ENCODE results near the gene MRPL51. TPM values are rescaled to one million over a fixed set of nuclear protein-coding genes. Genes with fewer than 3 reads are reported as not detected.

MRPL51 gene
- total and polyA plus RNA-seq, 9 of the 15 experiments (the other 6 are each of a cell fraction or from before 2014, with no cell fraction given) = 127 to 727 (median 208) TPM

DNA sequence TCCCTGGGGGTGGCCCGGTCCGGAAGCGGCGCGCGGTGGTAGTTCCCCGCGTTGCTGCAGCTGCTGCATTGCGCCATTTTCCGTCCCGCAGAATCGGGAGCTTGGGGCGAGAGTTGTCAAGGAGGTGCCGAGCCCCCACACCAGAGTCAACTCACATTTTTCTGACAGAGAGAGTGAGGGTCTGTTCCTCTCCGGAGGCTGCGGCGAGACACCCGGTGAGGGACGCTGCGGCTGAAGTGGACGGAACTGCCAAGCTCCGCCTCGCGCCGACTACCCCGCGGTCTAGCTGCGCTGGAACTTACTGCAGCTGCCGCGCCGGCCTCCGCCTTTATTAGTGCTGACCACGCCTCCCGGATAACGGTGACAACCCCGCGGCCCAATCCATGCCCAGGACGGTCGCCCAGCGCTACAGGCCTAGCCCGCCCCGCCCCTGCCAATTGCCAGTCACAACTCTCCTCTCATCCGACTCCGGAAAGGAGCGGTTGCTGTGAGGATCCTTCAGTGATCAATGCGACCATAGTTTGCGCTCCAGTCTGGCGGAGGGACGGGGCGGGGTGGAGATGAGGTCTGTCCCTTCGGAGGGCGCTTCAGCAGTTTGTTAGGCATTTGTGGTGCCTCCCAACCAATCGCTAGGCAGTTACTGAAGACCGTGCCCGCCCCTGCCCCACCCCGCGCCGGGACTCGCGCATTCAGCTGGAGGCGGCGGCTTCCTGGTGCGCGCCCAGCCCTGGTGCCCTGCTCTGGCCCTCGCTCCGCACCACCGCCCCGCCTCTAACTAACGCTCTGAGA, 22.5 kb downstream of the MRPL51 start, which contains the start of gene VAMP1 (continued):
- TF ChIP-seq ZNF717 (CRISPR knock-in tag; IDR thresholded peaks at IDR 0.05) (no peak), LCOR (CRISPR knock-in tag; IDR thresholded peaks at IDR 0.05) (peak; percentile 48; the same call in 1 of the 2 replicates), TAF1 (IDR thresholded peaks at IDR 0.05; ENCODE audit: control insufficient read depth, extremely low read depth, insufficient read depth, low read length, severe bottlenecking) (peak; percentile 79), GABPB1 (CRISPR knock-in tag; IDR thresholded peaks at IDR 0.05) (peak; percentile 42; the same call in 1 of the 2 replicates), ZFX (CRISPR knock-in tag; IDR thresholded peaks at IDR 0.05) (peak; percentile 67), KDM4B (IDR thresholded peaks at IDR 0.05; ENCODE audit: borderline replicate concordance in 2 of 2, low read depth in 1 of 2) (no peak), KLF1 (tag; IDR thresholded peaks at IDR 0.05) (0 out of 2 replicates have a peak, but pooled peaks have one; percentile 12), CXXC5 (CRISPR knock-in tag; IDR thresholded peaks at IDR 0.05) (peak; percentile 55), POLR2G (IDR thresholded peaks at IDR 0.05; ENCODE audit: low read depth, low read length) (peak; percentile 100), CBX8 (IDR thresholded peaks at IDR 0.05; ENCODE audit: borderline replicate concordance, extremely low read depth, low read depth, low read length, poor library complexity, severe bottlenecking) (no peak), SRSF7 (optimal IDR thresholded peaks at IDR 0.05; ENCODE audit: low read depth, low read length) (no peak), RBM25 (IDR thresholded peaks at IDR 0.05; ENCODE audit: low read depth, low read length, severe bottlenecking) (peak; percentile 73), STAT5A (IDR thresholded peaks at IDR 0.05; ENCODE audit: borderline replicate concordance, low read length) (no peak)
- TF ChIP-seq, protein P1, sequence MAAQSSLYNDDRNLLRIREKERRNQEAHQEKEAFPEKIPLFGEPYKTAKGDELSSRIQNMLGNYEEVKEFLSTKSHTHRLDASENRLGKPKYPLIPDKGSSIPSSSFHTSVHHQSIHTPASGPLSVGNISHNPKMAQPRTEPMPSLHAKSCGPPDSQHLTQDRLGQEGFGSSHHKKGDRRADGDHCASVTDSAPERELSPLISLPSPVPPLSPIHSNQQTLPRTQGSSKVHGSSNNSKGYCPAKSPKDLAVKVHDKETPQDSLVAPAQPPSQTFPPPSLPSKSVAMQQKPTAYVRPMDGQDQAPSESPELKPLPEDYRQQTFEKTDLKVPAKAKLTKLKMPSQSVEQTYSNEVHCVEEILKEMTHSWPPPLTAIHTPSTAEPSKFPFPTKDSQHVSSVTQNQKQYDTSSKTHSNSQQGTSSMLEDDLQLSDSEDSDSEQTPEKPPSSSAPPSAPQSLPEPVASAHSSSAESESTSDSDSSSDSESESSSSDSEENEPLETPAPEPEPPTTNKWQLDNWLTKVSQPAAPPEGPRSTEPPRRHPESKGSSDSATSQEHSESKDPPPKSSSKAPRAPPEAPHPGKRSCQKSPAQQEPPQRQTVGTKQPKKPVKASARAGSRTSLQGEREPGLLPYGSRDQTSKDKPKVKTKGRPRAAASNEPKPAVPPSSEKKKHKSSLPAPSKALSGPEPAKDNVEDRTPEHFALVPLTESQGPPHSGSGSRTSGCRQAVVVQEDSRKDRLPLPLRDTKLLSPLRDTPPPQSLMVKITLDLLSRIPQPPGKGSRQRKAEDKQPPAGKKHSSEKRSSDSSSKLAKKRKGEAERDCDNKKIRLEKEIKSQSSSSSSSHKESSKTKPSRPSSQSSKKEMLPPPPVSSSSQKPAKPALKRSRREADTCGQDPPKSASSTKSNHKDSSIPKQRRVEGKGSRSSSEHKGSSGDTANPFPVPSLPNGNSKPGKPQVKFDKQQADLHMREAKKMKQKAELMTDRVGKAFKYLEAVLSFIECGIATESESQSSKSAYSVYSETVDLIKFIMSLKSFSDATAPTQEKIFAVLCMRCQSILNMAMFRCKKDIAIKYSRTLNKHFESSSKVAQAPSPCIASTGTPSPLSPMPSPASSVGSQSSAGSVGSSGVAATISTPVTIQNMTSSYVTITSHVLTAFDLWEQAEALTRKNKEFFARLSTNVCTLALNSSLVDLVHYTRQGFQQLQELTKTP (IDR thresholded peaks at IDR 0.05; ENCODE audit: low read depth in 1 of 2, partially characterized antibody in 2 of 2) = no peak
- TF ChIP-seq, protein P2, sequence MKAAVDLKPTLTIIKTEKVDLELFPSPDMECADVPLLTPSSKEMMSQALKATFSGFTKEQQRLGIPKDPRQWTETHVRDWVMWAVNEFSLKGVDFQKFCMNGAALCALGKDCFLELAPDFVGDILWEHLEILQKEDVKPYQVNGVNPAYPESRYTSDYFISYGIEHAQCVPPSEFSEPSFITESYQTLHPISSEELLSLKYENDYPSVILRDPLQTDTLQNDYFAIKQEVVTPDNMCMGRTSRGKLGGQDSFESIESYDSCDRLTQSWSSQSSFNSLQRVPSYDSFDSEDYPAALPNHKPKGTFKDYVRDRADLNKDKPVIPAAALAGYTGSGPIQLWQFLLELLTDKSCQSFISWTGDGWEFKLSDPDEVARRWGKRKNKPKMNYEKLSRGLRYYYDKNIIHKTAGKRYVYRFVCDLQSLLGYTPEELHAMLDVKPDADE (conservative IDR thresholded peaks at IDR 0.05; ENCODE audit: control insufficient read depth, low read depth, low read length) = 0 out of 2 replicates have a peak, but pooled peaks have one; percentile 40
- TF ChIP-seq, protein P3, sequence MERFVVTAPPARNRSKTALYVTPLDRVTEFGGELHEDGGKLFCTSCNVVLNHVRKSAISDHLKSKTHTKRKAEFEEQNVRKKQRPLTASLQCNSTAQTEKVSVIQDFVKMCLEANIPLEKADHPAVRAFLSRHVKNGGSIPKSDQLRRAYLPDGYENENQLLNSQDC (CRISPR knock-in tag; IDR thresholded peaks at IDR 0.05) = no peak
- TF ChIP-seq, protein P4, sequence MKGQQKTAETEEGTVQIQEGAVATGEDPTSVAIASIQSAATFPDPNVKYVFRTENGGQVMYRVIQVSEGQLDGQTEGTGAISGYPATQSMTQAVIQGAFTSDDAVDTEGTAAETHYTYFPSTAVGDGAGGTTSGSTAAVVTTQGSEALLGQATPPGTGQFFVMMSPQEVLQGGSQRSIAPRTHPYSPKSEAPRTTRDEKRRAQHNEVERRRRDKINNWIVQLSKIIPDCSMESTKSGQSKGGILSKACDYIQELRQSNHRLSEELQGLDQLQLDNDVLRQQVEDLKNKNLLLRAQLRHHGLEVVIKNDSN (CRISPR knock-in tag; IDR thresholded peaks at IDR 0.05) = peak; percentile 45; the same call in 1 of the 2 replicates
